ENCODE data around the gene SCG3.

DNA sequence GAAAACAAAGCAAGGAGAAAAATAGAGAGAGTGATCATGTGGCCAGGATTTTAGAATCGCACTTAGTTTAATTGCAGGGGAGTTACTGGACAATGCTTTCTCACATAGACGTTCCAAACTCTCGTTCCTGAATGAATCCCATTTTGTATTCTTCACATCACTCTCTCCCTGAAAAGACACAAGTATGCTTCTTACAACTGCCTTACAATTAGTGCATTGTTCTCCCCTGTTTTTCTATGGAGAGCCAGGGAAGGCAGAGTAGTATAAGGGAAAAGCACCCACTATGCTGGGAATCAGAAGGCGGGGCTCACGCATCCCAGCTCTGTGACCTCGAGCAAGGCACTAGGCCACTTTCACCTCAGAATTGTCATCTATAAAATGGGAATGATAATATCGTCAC lies 84.4 kb downstream of the SCG3 start:
- TF ChIP-seq, protein P1, sequence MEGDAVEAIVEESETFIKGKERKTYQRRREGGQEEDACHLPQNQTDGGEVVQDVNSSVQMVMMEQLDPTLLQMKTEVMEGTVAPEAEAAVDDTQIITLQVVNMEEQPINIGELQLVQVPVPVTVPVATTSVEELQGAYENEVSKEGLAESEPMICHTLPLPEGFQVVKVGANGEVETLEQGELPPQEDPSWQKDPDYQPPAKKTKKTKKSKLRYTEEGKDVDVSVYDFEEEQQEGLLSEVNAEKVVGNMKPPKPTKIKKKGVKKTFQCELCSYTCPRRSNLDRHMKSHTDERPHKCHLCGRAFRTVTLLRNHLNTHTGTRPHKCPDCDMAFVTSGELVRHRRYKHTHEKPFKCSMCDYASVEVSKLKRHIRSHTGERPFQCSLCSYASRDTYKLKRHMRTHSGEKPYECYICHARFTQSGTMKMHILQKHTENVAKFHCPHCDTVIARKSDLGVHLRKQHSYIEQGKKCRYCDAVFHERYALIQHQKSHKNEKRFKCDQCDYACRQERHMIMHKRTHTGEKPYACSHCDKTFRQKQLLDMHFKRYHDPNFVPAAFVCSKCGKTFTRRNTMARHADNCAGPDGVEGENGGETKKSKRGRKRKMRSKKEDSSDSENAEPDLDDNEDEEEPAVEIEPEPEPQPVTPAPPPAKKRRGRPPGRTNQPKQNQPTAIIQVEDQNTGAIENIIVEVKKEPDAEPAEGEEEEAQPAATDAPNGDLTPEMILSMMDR (IDR thresholded peaks at IDR 0.05; ENCODE audit: borderline replicate concordance, extremely low read depth, low read length, poor library complexity, severe bottlenecking) = no peak
- no peak for TF ChIP-seq EZH2 (IDR thresholded peaks at IDR 0.05; ENCODE audit: borderline replicate concordance, low read depth, low read length, severe bottlenecking)
